ENCODE data around the gene EFCAB13.

GRCh38 chr17:47373002-47373401, 49.2 kb downstream of the EFCAB13 start:
- TF ChIP-seq CTCF (IDR thresholded peaks at IDR 0.05 in 4 of 5, conservative IDR thresholded peaks at IDR 0.05 in 1 of 5) (no peak), POLR2A (IDR thresholded peaks at IDR 0.05) (no peak)

Data from gastrocnemius medialis (tissue), 4 donors.